ENCODE data around the gene TTC16. TPM values are rescaled to one million over a fixed set of nuclear protein-coding genes. Genes with fewer than 3 reads are reported as not detected.

The TTC16 gene
- total and polyA plus RNA-seq, 2 donors, result not detected

GRCh38 chr9:127686461-127687393 lies 29.2 kb upstream of the TTC16 start:
- Histone ChIP-seq H3K4me3 (ENCODE audit: low read depth, low read length) (no peak overlapping the region), H3K4me1 (ENCODE audit: insufficient read depth) (no peaks in the 10 kb centered on the region), H3K27ac (ENCODE audit: low read depth) (no peak overlapping the region), H3K36me3 (ENCODE audit: insufficient read depth) (no peaks in the 10 kb centered on the region)
- DNase-seq (ENCODE audit: extremely low spot score), result no peak
- 80% methylated on average over 6 of the region's 6 CpGs for WGBS

- H3K4me1 ChIP-seq (ENCODE audit: insufficient read depth), result no peaks in the 10 kb centered on the region
- WGBS, result 90% methylated on average over 13 of the region's 13 CpGs
- H3K36me3 ChIP-seq (ENCODE audit: insufficient read depth), result no peaks in the 10 kb centered on the region
- H3K4me3 ChIP-seq (ENCODE audit: low read depth, low read length), result no peak overlapping the region
- DNase-seq (ENCODE audit: extremely low spot score), result no peak
- H3K27ac ChIP-seq (ENCODE audit: low read depth), result no peak overlapping the region
Observed at GRCh38 chr9:127689329-127690000, 26.4 kb upstream of the TTC16 start.

GRCh38 chr9:127690735-127691134 lies 25.1 kb upstream of the TTC16 start:
- 96% methylated on average over 10 of the region's 10 CpGs for WGBS
- no peak for DNase-seq (ENCODE audit: extremely low spot score)
- H3K4me3 ChIP-seq (ENCODE audit: low read depth, low read length), result no peak overlapping the region
- H3K27ac ChIP-seq (ENCODE audit: low read depth), result no peak overlapping the region
- no peaks in the 10 kb centered on the region for H3K36me3 ChIP-seq (ENCODE audit: insufficient read depth)
- H3K4me1 ChIP-seq (ENCODE audit: insufficient read depth), result no peaks in the 10 kb centered on the region

GRCh38 chr9:127692071-127692470 lies 23.8 kb upstream of the TTC16 start:
- WGBS, result 82% methylated on average over 20 of the region's 20 CpGs
- Histone ChIP-seq H3K4me3 (ENCODE audit: low read depth, low read length) (no peak overlapping the region), H3K36me3 (ENCODE audit: insufficient read depth) (no peaks in the 10 kb centered on the region), H3K4me1 (ENCODE audit: insufficient read depth) (no peaks in the 10 kb centered on the region), H3K27ac (ENCODE audit: low read depth) (no peak overlapping the region)
- no peak for DNase-seq (ENCODE audit: extremely low spot score)

- Histone ChIP-seq H3K36me3 (ENCODE audit: insufficient read depth) (no peaks in the 10 kb centered on the region), H3K27ac (ENCODE audit: low read depth) (no peak overlapping the region), H3K4me3 (ENCODE audit: low read depth, low read length) (no peak overlapping the region), H3K4me1 (ENCODE audit: insufficient read depth) (no peaks in the 10 kb centered on the region)
- 89% methylated on average over 10 of the region's 10 CpGs for WGBS
- DNase-seq (ENCODE audit: extremely low spot score), result no peak
Observed at GRCh38 chr9:127693143-127693542, 22.7 kb upstream of the TTC16 start.

- no peaks in the 10 kb centered on the region for H3K4me1 ChIP-seq (ENCODE audit: insufficient read depth)
- H3K36me3 ChIP-seq (ENCODE audit: insufficient read depth), result no peaks in the 10 kb centered on the region
- WGBS, result 94% methylated on average over 4 of the region's 4 CpGs
- no peak for DNase-seq (ENCODE audit: extremely low spot score)
- H3K4me3 ChIP-seq (ENCODE audit: low read depth, low read length), result no peak overlapping the region
- no peak overlapping the region for H3K27ac ChIP-seq (ENCODE audit: low read depth)
Observed at GRCh38 chr9:127693697-127694096, 22.2 kb upstream of the TTC16 start.

GRCh38 chr9:127694890-127695720 lies 20.8 kb upstream of the TTC16 start:
- H3K36me3 ChIP-seq (ENCODE audit: insufficient read depth), result no peaks in the 10 kb centered on the region
- H3K27ac ChIP-seq (ENCODE audit: low read depth), result no peak overlapping the region
- WGBS, result 55% methylated on average over 9 of the region's 9 CpGs
- no peaks in the 10 kb centered on the region for H3K4me1 ChIP-seq (ENCODE audit: insufficient read depth)
- DNase-seq (ENCODE audit: extremely low spot score), result no peak
- no peak overlapping the region for H3K4me3 ChIP-seq (ENCODE audit: low read depth, low read length)

- no peak for DNase-seq (ENCODE audit: extremely low spot score)
- Histone ChIP-seq H3K27ac (ENCODE audit: low read depth) (no peak overlapping the region), H3K4me1 (ENCODE audit: insufficient read depth) (no peaks in the 10 kb centered on the region), H3K4me3 (ENCODE audit: low read depth, low read length) (no peak overlapping the region), H3K36me3 (ENCODE audit: insufficient read depth) (no peaks in the 10 kb centered on the region)
- WGBS, result 75% methylated on average over 5 of the region's 5 CpGs
Observed at GRCh38 chr9:127697575-127697974, 18.3 kb upstream of the TTC16 start.

GRCh38 chr9:127698386-127698785 lies 17.5 kb upstream of the TTC16 start:
- no peaks in the 10 kb centered on the region for H3K36me3 ChIP-seq (ENCODE audit: insufficient read depth)
- no peaks in the 10 kb centered on the region for H3K4me1 ChIP-seq (ENCODE audit: insufficient read depth)
- 94% methylated on average over 5 of the region's 5 CpGs for WGBS
- H3K27ac ChIP-seq (ENCODE audit: low read depth), result no peak overlapping the region
- no peak for DNase-seq (ENCODE audit: extremely low spot score)
- H3K4me3 ChIP-seq (ENCODE audit: low read depth, low read length), result no peak overlapping the region

- Histone ChIP-seq H3K27ac (ENCODE audit: low read depth) (no peak overlapping the region), H3K4me3 (ENCODE audit: low read depth, low read length) (no peak overlapping the region), H3K4me1 (ENCODE audit: insufficient read depth) (no peaks in the 10 kb centered on the region), H3K36me3 (ENCODE audit: insufficient read depth) (no peaks in the 10 kb centered on the region)
- 15% methylated on average over 41 of the region's 41 CpGs for WGBS
- peak; percentile 93 for DNase-seq (ENCODE audit: extremely low spot score)
Observed at GRCh38 chr9:127698985-127699670, 16.8 kb upstream of the TTC16 start.

- no peak overlapping the region for H3K4me3 ChIP-seq (ENCODE audit: low read depth, low read length)
- H3K27ac ChIP-seq (ENCODE audit: low read depth), result no peak overlapping the region
- H3K4me1 ChIP-seq (ENCODE audit: insufficient read depth), result no peaks in the 10 kb centered on the region
- 96% methylated on average over 2 of the region's 2 CpGs for WGBS
- H3K36me3 ChIP-seq (ENCODE audit: insufficient read depth), result no peaks in the 10 kb centered on the region
- DNase-seq (ENCODE audit: extremely low spot score), result no peak
Observed at GRCh38 chr9:127700140-127700539, 15.7 kb upstream of the TTC16 start.

- Histone ChIP-seq H3K36me3 (ENCODE audit: insufficient read depth) (no peaks in the 10 kb centered on the region), H3K4me1 (ENCODE audit: insufficient read depth) (no peaks in the 10 kb centered on the region), H3K27ac (ENCODE audit: low read depth) (no peak overlapping the region), H3K4me3 (ENCODE audit: low read depth, low read length) (no peak overlapping the region)
- WGBS, result 77% methylated on average over 5 of the region's 5 CpGs
- DNase-seq (ENCODE audit: extremely low spot score), result no peak
Observed at GRCh38 chr9:127700594-127701255, 15.2 kb upstream of the TTC16 start.
